Head of caudate nucleus (tissue), 42 donors: ENCODE measurements around the gene C22orf31.
A peak's percentile ranks its signal among the peaks of the same experiment; 100 is the strongest.
"Not testable (repeated sequence)": the region's sequence is repeated elsewhere in the genome, so short reads cannot be mapped to it uniquely, and the experiment has no call there.

Experiments used
- DNase-seq, 42 donors: peaks; one replicate each; pipeline versions ENCODE4 v3.0.0 to v3.0.0-alpha.2; 2020 to 2021; ENCODE audit warnings: mixed read lengths in 7 of 42
- intact Hi-C: fragments of 100-400 bp; cut with DNase I; formaldehyde crosslinking; loops from one replicate; pipeline ENCODE4 v1.15.0; 2022

Gene C22orf31

GRCh38 chr22:29061773-29062172, at the start of gene C22orf31:
TSS of gene C22orf31 (minus strand) at chr22:29061831. CDS start at chr22:29061792, 39 bp downstream.
- no peak for DNase-seq
- intact Hi-C loops = no loop called here

- intact Hi-C loops = no loop called here
Measured at GRCh38 chr22:29110946-29111345, 49.3 kb upstream of the C22orf31 start.

GRCh38 chr22:29109822-29110221, 48.2 kb upstream of the C22orf31 start:
- DNase-seq = no peak
- intact Hi-C loops = no loop called here

More at GRCh38 chr22:29110946-29111345, 49.3 kb upstream of the C22orf31 start:
- no peak for DNase-seq

- intact Hi-C loops = no loop called here
- no peak for DNase-seq
Measured at GRCh38 chr22:29108137-29108536, 46.5 kb upstream of the C22orf31 start.

GRCh38 chr22:29106839-29107238, 45.2 kb upstream of the C22orf31 start:
- DNase-seq = no peak
- intact Hi-C loops = no loop called here

GRCh38 chr22:29105468-29105867, 43.8 kb upstream of the C22orf31 start:
- DNase-seq = no peak
- intact Hi-C loops = no loop called here

GRCh38 chr22:29103121-29103520, 41.5 kb upstream of the C22orf31 start:
- intact Hi-C loops = no loop called here
- no peak for DNase-seq

- no peak for DNase-seq
- intact Hi-C loops = no loop called here
Measured at GRCh38 chr22:29102300-29102699, 40.7 kb upstream of the C22orf31 start.

- intact Hi-C loops = no loop called here
- no peak for DNase-seq
Measured at GRCh38 chr22:29098296-29098695, 36.7 kb upstream of the C22orf31 start.

GRCh38 chr22:29096736-29097669, 35.4 kb upstream of the C22orf31 start:
- DNase-seq = peak in 11 of 42 donors; percentile 12 to 47 (median 28)
- intact Hi-C loops = no loop called here

- intact Hi-C loops = no loop called here
- no peak for DNase-seq
Measured at GRCh38 chr22:29095459-29095858, 33.8 kb upstream of the C22orf31 start.

- peak in 11 of 42 donors; percentile 19 to 55 (median 37) for DNase-seq
- intact Hi-C loops = no loop called here
Measured at GRCh38 chr22:29093501-29094300, 32.1 kb upstream of the C22orf31 start.

- DNase-seq = no peak
- intact Hi-C loops = no loop called here
Measured at GRCh38 chr22:29093030-29093429, 31.4 kb upstream of the C22orf31 start.

GRCh38 chr22:29092243-29092642, 30.6 kb upstream of the C22orf31 start:
- intact Hi-C loops = no loop called here

GRCh38 chr22:29090039-29090438, 28.4 kb upstream of the C22orf31 start:
- intact Hi-C loops = no loop called here
- no peak for DNase-seq

More at GRCh38 chr22:29092243-29092642, 30.6 kb upstream of the C22orf31 start:
- DNase-seq = no peak

GRCh38 chr22:29089507-29089906, 27.9 kb upstream of the C22orf31 start:
- DNase-seq = no peak
- intact Hi-C loops = no loop called here

- no peak for DNase-seq
- intact Hi-C loops = no loop called here
Measured at GRCh38 chr22:29088809-29089208, 27.2 kb upstream of the C22orf31 start.

GRCh38 chr22:29087012-29087411, 25.4 kb upstream of the C22orf31 start:
- DNase-seq = no peak
- intact Hi-C loops = no loop called here

- no peak for DNase-seq
- intact Hi-C loops = no loop called here
Measured at GRCh38 chr22:29083933-29084591, 22.4 kb upstream of the C22orf31 start.

GRCh38 chr22:29083576-29083932, 21.9 kb upstream of the C22orf31 start:
- DNase-seq, intact Hi-C loops: not testable (repeated sequence)
